ENCODE data around the gene DLEC1. TPM values are rescaled to one million over a fixed set of nuclear protein-coding genes. Genes with fewer than 3 reads are reported as not detected.
"Not testable (repeated sequence)": the region's sequence is repeated elsewhere in the genome, so short reads cannot be mapped to it uniquely, and the experiment has no call there.

DLEC1 gene
- polyA plus RNA-seq, 6 donors from 2014 or later, result 0.09 to 0.50 (median 0.30) TPM; not detected in 2

DNA sequence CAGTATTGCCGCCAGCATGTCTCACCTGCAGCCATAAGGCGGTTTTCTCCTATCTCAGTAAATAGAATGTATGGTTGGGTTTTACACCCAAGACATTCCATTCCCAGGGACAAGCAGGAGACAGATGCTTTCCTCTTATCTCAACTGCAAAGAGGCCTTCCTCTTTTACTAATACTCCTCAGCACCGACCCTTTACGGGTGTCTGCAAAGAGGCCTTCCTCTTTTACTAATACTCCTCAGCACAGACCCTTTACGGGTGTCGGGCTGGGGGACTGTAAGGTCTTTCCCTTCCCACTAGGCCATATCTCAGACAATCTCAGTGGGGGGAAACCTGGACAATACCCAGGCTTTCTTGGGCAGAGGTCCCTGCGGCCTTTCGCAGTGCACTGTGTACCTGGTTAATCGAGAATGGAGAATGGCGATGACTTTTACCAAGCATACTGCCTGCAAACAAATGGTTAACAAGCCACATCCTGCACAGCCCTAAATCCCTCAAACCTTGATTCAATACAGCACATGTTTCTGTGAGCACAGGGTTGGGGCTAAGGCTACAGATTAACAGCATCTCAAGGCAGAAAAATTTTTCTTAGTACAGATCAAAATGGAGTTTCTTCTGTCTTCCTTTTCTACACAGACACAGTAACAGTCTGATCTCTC, 96.7 kb downstream of the DLEC1 start:
- ATAC-seq (ENCODE audit: low read depth in 2 of 2); H3K9me3 Mint-ChIP-seq; H3K36me3 Mint-ChIP-seq: not testable (repeated sequence)

DNA sequence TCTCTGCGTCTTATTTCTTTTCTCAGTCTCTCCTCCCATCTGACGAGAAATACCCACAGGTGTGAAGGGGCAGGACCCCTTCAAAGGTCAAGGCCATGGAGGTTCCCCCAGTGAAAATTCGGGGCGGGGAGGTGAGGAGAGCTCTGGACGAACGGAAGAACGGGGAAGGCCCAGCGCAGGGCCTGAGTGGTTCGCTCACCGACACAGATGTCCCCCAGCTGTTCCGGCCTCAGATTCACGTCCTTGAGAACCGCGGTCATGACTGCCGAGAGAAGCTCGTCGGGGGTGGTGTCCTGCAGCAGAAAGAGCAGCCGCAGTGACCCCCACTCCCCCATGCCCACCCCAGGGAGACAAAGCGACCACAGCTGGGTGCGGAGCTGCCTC, 97.4 kb downstream of the DLEC1 start:
- Mint-ChIP-seq H3K4me1 (peaks cover 57 to 75% (median 67%) of the 10 kb centered on the region in 3 donors), H3K27me3 (no peaks in the 10 kb centered on the region), H3K36me3 (peaks cover 5 to 8% of the 10 kb centered on the region in 2 donors), H3K9me3 (no peaks in the 10 kb centered on the region), H3K27ac (peak overlapping the region; percentile 78 to 98 (median 89)), H3K4me3 (peak overlapping the region; percentile 86 to 99 (median 94))
- DNase-seq (no peak), ATAC-seq (ENCODE audit: low read depth in 2 of 2) (no peak)

More for the DNA sequence above, 96.7 kb downstream of the DLEC1 start:
- Mint-ChIP-seq H3K27ac (peak overlapping the region; percentile 78 to 98 (median 89)), H3K4me1 (peaks cover 51 to 73% (median 61%) of the 10 kb centered on the region in 3 donors), H3K4me3 (peak overlapping the region; percentile 86 to 99 (median 94))
- DNase-seq, H3K27me3 Mint-ChIP-seq: not testable (repeated sequence)

DNA sequence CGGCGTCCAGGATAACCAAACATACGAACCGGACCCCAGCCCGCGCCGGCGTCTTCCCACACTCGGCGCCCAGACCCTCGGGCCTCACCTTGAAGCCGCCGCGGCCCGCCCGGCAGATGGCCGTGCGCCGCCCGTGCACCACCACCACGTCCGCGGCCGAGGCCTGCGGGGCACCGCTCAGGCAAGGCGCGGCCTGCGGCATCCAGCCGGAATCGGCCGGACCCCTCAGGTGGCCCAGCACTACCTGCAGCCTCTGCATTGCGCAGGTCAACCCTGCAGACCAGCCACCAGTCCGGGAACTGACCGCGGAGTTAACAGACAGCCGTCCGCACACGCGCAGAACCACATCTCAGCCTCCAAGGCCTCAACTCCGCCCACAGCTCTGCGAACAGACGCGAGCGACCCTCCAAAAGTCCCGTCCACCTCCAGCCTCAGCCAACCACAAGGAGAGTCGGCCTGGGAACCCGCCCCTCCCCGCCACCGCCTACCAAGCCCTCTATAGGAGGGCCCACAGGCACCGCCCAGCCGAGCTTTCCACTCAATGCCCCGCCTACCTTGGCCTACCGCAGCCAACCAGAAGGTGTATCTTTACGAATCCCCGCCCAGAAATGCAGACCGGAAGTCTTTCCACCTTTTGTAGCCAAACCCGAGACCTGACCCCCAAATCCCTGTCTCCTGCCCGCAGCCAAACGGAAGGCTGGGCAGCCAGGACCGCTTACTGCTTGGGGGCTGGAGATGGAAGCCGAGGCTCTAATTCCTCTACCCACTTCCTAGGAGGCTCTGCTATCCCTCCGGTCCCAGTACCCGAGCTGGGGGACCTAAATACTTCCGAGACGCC, 98.0 kb downstream of the DLEC1 start, which contains the start of gene ACAA1:
Gene ACAA1 (minus strand): TSS at position 351 of the 838 bp plus-strand sequence. CDS start 92 bp downstream, at position 259.
- DNase-seq (peak; percentile 98), ATAC-seq (ENCODE audit: low read depth in 2 of 2) (peak; percentile 85 to 86)
- peak within 1 kb of the TSS; percentile 86 to 99 (median 94) for H3K4me3 Mint-ChIP-seq
- no peaks in the 10 kb centered on the region for H3K27me3 Mint-ChIP-seq
- peaks cover 61 to 77% (median 73%) of the 10 kb centered on the region in 3 donors for H3K4me1 Mint-ChIP-seq
- peak within 1 kb of the TSS; percentile 87 to 99 (median 98) for H3K27ac Mint-ChIP-seq
- peaks cover 7 to 14% of the 10 kb centered on the region in 2 donors for H3K36me3 Mint-ChIP-seq
- no peaks in the 10 kb centered on the region for H3K9me3 Mint-ChIP-seq

DNA sequence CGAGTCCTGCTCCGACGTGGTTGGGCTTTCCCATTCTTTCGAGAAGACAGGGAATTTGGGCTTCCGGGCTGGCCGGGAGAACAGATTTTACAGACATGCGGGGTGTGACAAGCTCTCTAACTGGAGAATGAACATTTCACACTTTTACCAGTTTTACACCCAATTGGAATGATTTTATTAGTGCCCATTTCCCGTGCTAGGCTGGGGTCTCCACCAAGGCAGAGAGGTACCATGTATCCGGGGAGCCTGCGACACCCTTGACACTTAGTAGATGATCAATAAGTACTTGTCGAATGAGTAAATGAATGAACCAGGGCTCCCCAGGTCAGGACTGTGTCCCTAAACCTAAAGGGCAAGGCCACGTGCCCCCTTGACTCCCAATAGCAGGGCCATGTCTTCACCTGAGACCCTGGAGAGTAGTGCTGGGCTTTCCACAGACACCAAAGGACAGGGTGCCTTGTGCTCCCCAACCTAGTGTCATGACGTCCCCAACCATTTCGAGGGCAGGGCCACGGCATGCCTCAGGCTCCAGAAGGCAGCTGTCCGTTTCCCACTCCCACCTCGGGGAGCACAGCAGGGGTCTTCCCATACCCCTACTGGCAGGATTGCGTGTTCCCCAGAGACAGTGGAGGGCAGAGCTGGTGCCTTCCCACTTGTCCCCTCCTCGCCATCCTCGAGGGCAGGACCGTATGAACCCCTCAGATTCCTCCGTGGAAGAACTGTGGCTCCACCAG, 98.8 kb downstream of the DLEC1 start:
- H3K27ac Mint-ChIP-seq, result peak overlapping the region; percentile 87 to 99 (median 98)
- H3K27me3 Mint-ChIP-seq, result no peaks in the 10 kb centered on the region
- peaks cover 62 to 74% (median 71%) of the 10 kb centered on the region in 3 donors for H3K4me1 Mint-ChIP-seq
- no peak for ATAC-seq (ENCODE audit: low read depth in 2 of 2)
- H3K36me3 Mint-ChIP-seq, result peaks cover 10 to 20% of the 10 kb centered on the region in 2 donors
- DNase-seq, result no peak
- no peaks in the 10 kb centered on the region for H3K9me3 Mint-ChIP-seq
- H3K4me3 Mint-ChIP-seq, result peak overlapping the region; percentile 86 to 99 (median 94)

DNA sequence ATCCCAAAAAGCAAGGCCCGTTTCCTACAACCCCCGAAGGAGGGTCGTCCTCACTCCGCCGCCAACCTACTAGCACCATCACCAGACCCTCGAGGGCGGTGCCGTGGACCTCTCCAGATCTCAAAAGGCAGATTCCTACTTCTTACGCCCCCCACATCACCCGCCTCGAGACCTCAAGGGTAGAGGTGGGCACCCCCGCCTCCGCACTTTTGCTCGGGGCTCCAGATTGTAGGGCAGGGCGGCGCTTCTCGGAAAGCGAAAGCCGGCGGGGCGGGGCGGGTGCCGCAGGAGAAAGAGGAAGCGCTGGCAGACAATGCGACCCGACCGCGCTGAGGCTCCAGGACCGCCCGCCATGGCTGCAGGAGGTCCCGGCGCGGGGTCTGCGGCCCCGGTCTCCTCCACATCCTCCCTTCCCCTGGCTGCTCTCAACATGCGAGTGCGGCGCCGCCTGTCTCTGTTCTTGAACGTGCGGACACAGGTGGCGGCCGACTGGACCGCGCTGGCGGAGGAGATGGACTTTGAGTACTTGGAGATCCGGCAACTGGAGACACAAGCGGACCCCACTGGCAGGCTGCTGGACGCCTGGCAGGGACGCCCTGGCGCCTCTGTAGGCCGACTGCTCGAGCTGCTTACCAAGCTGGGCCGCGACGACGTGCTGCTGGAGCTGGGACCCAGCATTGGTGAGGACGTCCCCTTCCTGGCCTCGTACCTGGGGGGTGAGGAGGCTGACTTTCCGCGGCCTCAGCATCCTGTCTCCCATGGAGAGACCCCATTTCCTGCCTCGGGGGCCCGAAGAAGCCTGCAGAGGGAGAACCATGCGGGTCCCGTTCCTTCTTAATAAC, 99.6 kb downstream of the DLEC1 start, which contains the start of gene MYD88:
Gene MYD88 (plus strand): TSS at position 313 of the 842 bp plus-strand sequence. CDS start 40 bp downstream, at position 353.
- Mint-ChIP-seq H3K27ac (peak within 1 kb of the TSS; percentile 87 to 99 (median 98)), H3K36me3 (peaks cover 10 to 20% of the 10 kb centered on the region in 2 donors), H3K4me3 (peak within 1 kb of the TSS; percentile 86 to 99 (median 94)), H3K27me3 (no peaks in the 10 kb centered on the region), H3K4me1 (peaks cover 58 to 72% (median 70%) of the 10 kb centered on the region in 3 donors), H3K9me3 (no peaks in the 10 kb centered on the region)
- ATAC-seq (ENCODE audit: low read depth in 2 of 2) (peak; percentile 62 to 69), DNase-seq (peak; percentile 89)

DNA sequence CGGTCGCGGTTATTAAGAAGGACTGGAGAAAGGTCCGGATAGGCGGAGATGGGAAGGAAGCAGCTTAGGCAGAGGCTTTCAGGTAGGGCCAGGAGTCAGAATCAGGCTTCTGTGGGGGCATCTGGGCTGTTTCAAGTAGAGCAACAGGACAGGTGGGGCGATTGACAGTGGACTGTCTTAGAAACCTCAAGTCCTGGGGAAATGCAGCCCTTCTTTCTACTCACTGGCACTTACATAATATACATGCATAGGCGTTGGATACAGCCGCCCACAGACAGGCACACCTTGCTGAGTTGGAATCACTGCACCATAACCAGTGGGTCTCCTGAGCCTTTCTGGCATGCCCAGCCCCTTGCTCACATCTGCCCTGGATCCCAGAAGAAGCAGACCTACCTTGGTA, 100.2 kb downstream of the DLEC1 start:
- Mint-ChIP-seq H3K4me3 (peak overlapping the region; percentile 86 to 99 (median 94)), H3K36me3 (peaks cover 9 to 20% of the 10 kb centered on the region in 2 donors), H3K4me1 (peaks cover 63 to 73% (median 72%) of the 10 kb centered on the region in 3 donors), H3K27ac (peak overlapping the region; percentile 87 to 99 (median 94)), H3K27me3 (no peaks in the 10 kb centered on the region), H3K9me3 (no peaks in the 10 kb centered on the region)
- ATAC-seq (ENCODE audit: low read depth in 2 of 2), result no peak
- DNase-seq, result no peak

DNA sequence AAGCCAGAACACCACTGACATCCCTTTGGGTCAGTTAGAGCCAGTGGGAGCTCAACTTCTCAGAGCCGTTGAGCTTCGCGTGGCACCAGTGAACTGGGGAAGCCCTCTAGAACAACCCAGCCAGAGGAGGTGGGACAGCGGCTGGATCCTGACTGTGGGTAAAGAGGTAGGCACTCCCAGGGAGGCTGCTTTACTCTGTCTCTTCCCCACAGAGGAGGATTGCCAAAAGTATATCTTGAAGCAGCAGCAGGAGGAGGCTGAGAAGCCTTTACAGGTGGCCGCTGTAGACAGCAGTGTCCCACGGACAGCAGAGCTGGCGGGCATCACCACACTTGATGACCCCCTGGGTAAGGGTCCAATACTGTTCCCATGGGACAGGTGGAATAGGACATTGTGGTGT, 100.6 kb downstream of the DLEC1 start:
- Mint-ChIP-seq H3K27me3 (no peaks in the 10 kb centered on the region), H3K36me3 (peaks cover 5 to 20% of the 10 kb centered on the region in 2 donors), H3K4me3 (peak overlapping the region; percentile 86 to 99 (median 94)), H3K4me1 (peaks cover 61 to 74% (median 68%) of the 10 kb centered on the region in 3 donors), H3K27ac (peak overlapping the region; percentile 30 to 99 (median 88)), H3K9me3 (no peaks in the 10 kb centered on the region)
- ATAC-seq (ENCODE audit: low read depth in 2 of 2) (no peak), DNase-seq (no peak)

DNA sequence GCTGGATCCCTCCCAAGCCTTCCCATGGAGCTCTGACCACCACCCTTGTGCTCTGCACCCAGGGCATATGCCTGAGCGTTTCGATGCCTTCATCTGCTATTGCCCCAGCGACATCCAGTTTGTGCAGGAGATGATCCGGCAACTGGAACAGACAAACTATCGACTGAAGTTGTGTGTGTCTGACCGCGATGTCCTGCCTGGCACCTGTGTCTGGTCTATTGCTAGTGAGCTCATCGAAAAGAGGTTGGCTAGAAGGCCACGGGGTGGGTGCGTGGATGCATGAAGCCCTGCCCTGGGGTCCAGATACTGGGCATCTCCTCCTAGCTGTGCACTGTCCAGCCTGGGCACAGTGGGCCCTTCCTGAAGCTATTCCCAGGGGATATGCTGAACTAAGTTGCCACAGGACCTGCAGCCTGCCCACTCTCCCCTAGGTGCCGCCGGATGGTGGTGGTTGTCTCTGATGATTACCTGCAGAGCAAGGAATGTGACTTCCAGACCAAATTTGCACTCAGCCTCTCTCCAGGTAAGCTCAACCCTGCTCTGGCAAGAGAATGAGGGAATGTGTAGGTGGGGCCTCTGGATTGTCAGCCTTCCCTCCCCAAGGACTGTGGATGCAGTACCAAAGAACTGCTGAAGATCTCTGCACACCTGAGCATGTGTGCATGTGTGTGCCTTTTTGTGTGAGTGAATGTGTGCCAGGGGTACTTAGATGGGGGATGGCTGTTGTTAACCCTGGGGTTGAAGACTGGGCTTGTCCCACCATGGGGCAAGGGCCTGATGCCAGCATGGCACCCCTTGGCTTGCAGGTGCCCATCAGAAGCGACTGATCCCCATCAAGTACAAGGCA, 101.5 kb downstream of the DLEC1 start:
- Mint-ChIP-seq H3K4me3 (peak overlapping the region; percentile 0 to 99 (median 92)), H3K4me1 (peaks cover 55 to 65% (median 60%) of the 10 kb centered on the region in 3 donors), H3K36me3 (peaks cover 5 to 20% of the 10 kb centered on the region in 2 donors), H3K27ac (peak overlapping the region in 3 of 6 donors; percentile 61 to 65 (median 63)), H3K27me3 (no peaks in the 10 kb centered on the region), H3K9me3 (peaks cover 0 to 4% (median 0%) of the 10 kb centered on the region in 7 donors)
- DNase-seq (no peak), ATAC-seq (ENCODE audit: low read depth in 2 of 2) (no peak)

DNA sequence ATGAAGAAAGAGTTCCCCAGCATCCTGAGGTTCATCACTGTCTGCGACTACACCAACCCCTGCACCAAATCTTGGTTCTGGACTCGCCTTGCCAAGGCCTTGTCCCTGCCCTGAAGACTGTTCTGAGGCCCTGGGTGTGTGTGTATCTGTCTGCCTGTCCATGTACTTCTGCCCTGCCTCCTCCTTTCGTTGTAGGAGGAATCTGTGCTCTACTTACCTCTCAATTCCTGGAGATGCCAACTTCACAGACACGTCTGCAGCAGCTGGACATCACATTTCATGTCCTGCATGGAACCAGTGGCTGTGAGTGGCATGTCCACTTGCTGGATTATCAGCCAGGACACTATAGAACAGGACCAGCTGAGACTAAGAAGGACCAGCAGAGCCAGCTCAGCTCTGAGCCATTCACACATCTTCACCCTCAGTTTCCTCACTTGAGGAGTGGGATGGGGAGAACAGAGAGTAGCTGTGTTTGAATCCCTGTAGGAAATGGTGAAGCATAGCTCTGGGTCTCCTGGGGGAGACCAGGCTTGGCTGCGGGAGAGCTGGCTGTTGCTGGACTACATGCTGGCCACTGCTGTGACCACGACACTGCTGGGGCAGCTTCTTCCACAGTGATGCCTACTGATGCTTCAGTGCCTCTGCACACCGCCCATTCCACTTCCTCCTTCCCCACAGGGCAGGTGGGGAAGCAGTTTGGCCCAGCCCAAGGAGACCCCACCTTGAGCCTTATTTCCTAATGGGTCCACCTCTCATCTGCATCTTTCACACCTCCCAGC, 102.4 kb downstream of the DLEC1 start:
- DNase-seq (no peak), ATAC-seq (ENCODE audit: low read depth in 2 of 2) (no peak)
- no peak overlapping the region for H3K27ac Mint-ChIP-seq
- peaks cover 5 to 20% of the 10 kb centered on the region in 2 donors for H3K36me3 Mint-ChIP-seq
- peaks cover 47 to 58% (median 52%) of the 10 kb centered on the region in 3 donors for H3K4me1 Mint-ChIP-seq
- H3K4me3 Mint-ChIP-seq, result peak overlapping the region in 7 of 8 donors; percentile 0 to 91 (median 62)
- H3K9me3 Mint-ChIP-seq, result peaks cover 0 to 11% (median 4%) of the 10 kb centered on the region in 7 donors
- H3K27me3 Mint-ChIP-seq, result no peaks in the 10 kb centered on the region

DNA sequence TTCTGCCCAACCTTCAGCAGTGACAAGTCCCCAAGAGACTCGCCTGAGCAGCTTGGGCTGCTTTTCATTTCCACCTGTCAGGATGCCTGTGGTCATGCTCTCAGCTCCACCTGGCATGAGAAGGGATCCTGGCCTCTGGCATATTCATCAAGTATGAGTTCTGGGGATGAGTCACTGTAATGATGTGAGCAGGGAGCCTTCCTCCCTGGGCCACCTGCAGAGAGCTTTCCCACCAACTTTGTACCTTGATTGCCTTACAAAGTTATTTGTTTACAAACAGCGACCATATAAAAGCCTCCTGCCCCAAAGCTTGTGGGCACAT, 102.9 kb downstream of the DLEC1 start:
- ATAC-seq (ENCODE audit: low read depth in 2 of 2) (no peak), DNase-seq (no peak)
- H3K4me1 Mint-ChIP-seq, result peaks cover 46 to 58% (median 51%) of the 10 kb centered on the region in 3 donors
- H3K9me3 Mint-ChIP-seq, result peaks cover 0 to 16% (median 9%) of the 10 kb centered on the region in 7 donors
- H3K36me3 Mint-ChIP-seq, result peaks cover 5 to 20% of the 10 kb centered on the region in 2 donors
- peak overlapping the region in 2 of 6 donors; percentile 71 to 78 for H3K27ac Mint-ChIP-seq
- H3K4me3 Mint-ChIP-seq, result peak overlapping the region in 4 of 8 donors; percentile 19 to 80 (median 31)
- no peaks in the 10 kb centered on the region for H3K27me3 Mint-ChIP-seq

DNA sequence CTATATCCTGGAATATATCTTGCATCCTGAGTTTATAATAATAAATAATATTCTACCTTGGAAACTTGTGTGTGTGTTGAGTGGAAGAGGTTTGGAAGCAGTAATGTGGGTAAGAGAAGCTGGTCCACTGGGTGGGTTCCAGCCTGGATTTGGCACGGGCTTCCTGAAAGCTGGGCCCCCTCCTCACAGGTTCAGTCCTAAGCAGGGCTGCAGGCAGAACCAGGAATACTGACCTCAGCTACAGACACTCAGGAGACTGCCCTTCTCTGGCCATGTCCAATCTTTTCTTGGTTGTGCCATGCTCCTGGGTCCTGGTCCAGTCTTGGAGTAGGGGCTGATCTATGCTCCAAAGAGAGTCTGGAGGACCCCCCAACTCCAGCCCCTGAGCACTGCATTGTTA, 104.0 kb downstream of the DLEC1 start:
- DNase-seq, result no peak
- Mint-ChIP-seq H3K4me3 (no peak overlapping the region), H3K9me3 (peaks cover 0 to 17% (median 16%) of the 10 kb centered on the region in 7 donors), H3K4me1 (peaks cover 45 to 56% (median 51%) of the 10 kb centered on the region in 3 donors), H3K27me3 (no peaks in the 10 kb centered on the region), H3K36me3 (peaks cover 5 to 20% of the 10 kb centered on the region in 2 donors), H3K27ac (peak overlapping the region in 1 of 6 donors; percentile 33)
- ATAC-seq (ENCODE audit: low read depth in 2 of 2), result no peak

Measured in naive B cell (primary cell).